Erythroblast (primary cell): ENCODE results near the gene DAGLA.

Source experiments
- DNase-seq, 2 experiments: peaks; one replicate each; lab custom pipeline; 2025; lab: John Stamatoyannopoulos, UW
- GATA1 ChIP-seq: IDR thresholded peaks from 2 replicates; pipeline ENCODE4 v1.6.1; 2011; ENCODE audit warnings: low read depth, mild to moderate bottlenecking, control low read depth, low read length, moderate library complexity
- POLR2A ChIP-seq: IDR thresholded peaks from 2 replicates; pipeline ENCODE4 v1.6.1; 2011; ENCODE audit warnings: mild to moderate bottlenecking, low read length

Gene DAGLA

DNA sequence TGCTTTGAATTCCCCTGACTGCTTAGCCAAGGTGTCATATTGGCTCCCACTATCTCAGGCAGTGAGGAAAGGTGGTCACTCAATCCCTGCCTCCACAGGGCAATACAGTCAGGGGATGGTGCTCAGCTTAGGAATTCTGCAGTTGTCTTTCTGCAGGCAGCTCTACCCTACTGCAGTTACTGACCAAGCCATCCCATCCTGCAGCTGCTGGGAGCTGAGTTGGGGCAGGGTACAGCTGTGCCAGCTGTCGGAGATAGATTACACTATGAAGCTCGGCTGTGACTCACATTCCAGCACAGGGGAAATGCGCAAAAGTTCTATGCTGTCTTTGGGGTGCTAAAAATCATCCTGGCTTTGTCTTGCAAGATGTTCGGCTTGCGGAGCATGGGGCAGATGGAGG lies 4.4 kb upstream of the DAGLA start:
- no peak for TF ChIP-seq POLR2A
- no peak for TF ChIP-seq GATA1
- DNase-seq, result no peak

DNA sequence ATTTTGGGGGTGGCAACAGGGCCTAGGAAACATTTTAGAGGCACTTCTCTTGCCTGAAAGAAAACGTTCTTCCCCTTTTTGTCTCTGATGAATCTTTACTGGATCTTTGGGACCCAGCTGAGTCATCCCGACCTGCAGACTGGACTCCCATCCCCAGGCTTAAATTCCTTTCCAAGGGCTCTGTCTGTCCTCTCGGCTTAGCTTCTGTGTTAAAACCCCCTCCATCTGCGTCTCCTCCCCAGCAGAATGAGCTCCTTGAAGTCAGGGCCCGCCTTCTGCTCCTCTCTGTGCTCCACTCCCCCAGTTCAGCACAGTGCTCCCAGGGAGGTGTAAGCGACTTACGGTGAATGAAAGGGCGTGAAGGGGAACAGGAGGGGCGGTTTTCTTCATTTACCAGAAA lies 895 bp upstream of the DAGLA start:
- DNase-seq, result no peak
- TF ChIP-seq POLR2A, result no peak
- no peak for TF ChIP-seq GATA1

DNA sequence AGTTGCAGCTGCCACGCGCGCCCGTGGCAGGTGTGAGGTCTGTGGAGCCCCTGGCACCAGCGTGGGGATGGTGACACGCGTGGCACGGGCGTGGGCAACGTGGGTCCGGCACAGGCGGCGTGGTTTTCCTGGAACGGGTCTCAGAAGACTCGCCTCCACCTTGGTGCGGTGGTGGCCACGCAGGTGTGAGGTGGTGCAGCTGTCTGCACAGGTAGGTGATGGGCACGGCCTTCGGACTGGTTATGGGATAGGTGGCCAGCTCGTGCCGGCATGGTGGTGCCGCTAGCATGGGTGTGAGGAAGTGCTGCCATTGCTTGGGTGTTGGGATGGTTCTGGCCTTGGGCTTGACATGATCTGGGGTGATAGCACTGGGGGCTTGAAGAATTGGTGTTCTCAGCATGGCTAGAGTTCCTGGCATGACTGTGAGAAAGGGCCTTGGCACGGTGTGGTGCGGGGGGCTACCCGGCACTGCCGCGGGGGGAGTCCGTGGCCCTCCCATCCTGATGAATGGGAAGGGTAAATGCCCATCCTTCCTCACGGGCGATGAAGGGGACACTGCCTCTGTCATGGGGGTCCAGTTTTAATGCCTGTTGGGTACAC lies 531 bp downstream of the DAGLA start:
- TF ChIP-seq GATA1 (no peak), POLR2A (no peak)
- no peak for DNase-seq

DNA sequence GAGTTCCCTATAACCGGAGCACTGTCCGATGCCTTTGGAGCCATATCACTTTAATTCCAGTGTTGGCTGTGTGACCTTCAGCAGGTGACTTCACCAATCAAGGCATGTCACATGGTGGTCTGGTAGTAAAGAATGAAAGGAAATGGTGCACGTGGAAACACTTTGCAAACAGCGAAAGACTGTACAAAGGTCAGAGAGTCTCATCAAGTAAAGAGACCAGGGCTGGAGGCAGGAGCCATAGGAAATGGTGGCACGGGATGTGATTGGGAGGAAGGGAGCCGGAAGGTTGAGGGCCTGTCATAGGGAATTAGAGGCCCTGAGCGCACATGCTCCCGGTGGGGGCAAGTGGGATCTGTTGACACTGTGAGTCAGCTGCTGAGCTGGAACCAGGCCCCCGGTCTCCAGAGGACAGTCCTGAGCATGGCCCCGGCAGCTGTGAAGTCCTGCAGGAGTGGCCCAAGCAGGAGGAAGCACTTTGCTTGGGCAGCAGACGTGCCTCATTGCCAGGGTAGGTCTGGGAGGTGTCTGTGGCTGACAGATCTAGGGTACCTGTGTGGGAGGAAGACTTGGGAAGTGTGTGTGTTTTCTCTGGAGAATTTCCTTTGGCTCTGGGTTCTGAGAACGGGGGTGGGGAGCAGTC lies 2.0 kb downstream of the DAGLA start:
- DNase-seq, result no peak
- TF ChIP-seq GATA1, result no peak
- no peak for TF ChIP-seq POLR2A

DNA sequence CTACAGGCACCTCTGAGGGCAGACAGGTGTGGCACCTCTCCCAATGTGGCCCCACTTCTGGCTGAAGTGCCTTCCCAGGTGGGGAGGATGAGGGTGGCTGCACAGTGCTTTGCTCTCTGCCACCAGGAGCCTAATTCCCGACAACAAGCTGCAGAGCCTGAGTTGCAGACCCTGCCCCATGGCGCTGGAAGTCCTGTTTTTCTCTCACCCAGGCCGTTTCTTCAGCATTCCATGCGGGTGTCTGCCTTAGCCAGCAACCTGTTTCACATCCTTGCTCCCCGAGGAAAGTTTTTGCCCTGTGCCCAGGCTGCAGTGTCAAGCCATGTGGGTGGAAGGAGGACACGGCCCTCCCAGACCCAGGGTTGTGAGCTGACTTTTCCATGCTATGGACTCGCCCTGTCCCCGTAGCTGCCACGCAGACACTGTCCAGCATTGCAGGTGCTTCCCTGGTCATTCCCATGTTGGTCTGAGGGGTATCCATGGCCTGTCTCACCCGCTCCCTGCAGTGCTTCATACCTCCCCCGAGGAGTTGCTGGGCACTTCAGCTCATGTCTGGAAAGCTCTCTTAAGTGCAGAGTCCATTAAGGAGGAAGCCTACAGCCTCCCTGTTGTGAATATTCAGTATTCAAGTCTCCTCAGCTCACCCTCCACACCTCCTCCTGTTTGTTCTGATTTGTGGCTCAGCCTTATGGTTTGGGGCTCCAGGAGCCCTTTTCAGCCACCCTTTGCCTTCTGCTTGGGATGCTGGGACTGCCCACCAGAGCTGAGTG lies 2.9 kb downstream of the DAGLA start:
- DNase-seq, result no peak
- no peak for TF ChIP-seq POLR2A
- TF ChIP-seq GATA1, result no peak

DNA sequence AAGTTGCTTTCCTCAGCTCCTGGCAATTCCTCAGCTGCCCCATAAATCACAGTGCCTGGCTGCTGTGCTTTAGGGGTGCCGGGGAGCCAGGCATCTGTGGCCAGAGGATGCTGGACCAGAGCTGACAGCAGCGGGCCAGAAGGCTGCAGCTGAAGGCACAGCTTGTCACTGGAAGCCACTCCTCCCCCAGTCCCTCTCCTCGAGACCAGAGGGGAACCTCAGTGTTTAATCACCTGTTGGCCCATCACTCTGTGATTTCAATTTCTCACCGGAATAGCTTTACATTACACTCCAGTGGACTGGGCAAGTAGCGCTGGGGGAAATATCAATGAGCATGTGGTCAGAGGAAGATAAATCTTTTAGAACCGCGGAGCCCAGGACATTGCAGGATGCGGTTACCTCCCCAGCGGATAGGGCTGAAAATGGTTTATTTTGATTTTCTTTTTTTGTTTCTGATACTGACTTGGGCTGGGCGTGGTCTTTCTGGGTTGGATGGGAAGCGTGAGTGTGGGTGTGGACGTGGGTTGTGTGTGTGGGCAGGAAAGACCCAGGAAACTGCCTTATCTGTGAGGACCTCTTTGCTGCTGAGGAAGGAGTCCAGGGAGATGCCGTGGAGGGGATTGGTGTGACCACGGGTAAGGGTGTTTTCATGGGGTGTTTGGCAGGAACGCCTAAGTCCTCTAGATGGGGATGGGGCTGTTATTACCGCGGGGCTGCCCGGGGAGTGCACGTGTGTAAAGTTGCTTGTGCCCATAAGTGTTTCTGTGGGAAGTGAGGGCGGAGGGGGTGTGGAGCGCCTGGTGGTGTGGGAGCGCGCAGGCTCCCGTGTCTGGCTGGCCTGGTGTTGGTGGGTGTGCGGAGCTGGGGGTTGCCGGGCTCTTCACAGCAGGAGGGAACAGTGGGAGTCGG lies 4.0 kb downstream of the DAGLA start:
- TF ChIP-seq POLR2A (no peak), GATA1 (no peak)
- no peak for DNase-seq

DNA sequence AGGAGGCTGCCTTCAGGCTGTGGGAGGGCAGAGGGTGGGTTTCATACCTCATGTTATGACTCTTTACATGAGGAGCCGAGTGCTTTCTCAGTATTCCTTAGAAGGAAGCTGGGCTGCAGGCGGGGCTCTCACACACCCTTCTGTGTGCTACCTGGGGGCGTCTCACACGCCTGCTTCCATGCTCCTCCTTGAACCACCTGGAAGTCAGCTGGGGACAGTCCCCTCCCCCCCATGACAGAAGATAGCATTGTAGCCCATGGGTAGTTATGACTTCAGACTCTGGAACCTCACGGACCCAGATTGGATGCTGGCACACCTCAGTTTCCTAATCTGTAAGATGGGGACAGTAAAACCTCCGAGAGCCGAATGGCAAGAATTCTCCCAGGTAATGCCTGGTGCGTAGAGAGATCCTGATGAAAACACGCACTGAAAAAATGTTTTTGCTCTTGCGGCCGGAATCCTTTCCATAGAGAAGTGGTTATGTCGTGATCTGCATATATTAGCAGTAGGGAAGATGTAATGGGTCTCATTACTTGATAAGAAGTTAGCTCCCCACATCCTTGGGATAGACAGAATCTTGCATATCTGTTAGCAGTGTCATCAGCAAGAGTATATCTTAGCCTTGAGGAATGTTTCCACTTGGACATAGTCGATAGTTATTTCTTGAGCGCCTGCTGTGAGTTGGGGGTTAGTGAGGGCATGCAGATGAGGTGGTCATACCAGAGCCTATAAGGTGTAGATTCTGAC lies 4.9 kb downstream of the DAGLA start:
- TF ChIP-seq GATA1, result no peak
- TF ChIP-seq POLR2A, result no peak
- no peak for DNase-seq

DNA sequence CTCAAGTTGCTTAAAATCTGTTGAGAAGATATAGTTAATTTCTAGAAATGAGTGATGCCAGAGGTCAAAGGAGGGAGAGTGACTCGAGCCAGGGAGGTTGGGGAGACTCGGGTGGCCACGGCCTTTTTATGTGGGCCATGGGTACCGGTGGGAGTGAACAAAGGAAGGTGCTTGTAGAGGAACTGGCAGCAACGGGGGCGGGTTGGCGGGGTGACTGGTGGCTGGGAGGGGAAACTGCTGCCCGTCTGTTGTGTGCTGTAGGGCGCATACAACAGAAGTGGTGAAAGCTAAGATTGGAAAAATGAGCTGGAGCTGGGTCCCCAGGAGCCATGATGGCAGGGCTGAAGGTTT lies 5.4 kb downstream of the DAGLA start:
- no peak for DNase-seq
- TF ChIP-seq POLR2A (no peak), GATA1 (no peak)

DNA sequence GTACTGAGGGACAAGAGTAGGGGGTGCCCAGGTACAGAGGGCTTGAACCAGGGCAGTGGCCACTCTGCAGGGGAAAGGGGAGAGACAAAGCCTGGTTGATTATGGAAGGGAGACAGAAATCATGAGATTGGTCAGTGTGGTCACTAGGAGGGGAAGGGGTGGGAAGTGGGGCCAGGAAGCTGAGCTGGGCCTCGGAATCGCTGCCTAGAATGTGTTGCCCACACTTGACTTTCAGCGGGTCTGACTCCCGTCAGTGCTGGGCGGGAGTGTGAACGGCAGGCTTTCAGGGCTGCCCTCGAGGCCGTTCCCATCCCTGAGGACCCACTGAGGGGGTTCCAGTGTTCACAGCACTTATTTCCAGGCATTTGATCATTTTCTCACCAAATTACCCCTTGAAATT lies 5.9 kb downstream of the DAGLA start:
- DNase-seq, result no peak
- TF ChIP-seq GATA1 (no peak), POLR2A (no peak)

DNA sequence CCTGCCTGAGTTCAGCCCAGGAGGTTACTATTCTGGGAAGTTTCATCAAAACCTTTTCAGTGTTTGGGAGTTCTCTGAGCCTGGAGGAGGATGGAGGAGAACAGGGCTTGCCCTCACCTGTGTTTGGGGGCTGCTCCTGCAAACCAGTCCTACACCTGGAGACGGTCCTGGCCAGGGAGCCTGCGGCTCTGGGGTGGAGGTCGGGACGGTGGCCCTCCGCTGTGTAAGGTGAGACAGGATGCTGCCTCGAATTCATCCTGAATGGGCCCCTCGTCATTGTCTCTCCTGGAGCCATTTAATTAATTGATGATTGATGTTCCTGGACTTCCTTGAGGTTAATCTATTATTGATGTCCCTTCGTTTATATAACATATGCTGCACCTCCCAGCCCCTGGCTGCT lies 6.3 kb downstream of the DAGLA start:
- TF ChIP-seq GATA1, result no peak

DNA sequence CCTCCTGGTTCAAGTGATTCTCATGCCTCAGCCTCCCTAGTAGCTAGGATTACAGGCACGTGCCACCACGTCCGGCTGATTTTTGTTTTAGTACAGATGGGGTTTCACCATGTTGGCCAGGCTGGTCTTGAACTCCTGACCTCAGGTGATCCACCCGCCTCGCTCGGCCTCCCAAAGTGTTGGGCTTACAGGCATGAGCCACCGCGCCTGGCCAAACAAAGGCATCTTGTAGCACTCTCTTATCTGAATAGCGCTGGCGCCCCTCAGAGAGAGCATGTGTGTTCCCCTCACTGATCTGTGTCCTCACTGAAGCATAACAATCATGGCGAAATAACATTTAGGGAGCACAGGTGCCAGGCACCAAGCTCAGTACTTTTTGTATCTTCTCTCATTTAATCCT lies 7.2 kb downstream of the DAGLA start:
- DNase-seq, result no peak
- TF ChIP-seq GATA1, result no peak
- TF ChIP-seq POLR2A, result no peak

More for the DNA sequence above, 6.3 kb downstream of the DAGLA start:
- DNase-seq, result no peak

DNA sequence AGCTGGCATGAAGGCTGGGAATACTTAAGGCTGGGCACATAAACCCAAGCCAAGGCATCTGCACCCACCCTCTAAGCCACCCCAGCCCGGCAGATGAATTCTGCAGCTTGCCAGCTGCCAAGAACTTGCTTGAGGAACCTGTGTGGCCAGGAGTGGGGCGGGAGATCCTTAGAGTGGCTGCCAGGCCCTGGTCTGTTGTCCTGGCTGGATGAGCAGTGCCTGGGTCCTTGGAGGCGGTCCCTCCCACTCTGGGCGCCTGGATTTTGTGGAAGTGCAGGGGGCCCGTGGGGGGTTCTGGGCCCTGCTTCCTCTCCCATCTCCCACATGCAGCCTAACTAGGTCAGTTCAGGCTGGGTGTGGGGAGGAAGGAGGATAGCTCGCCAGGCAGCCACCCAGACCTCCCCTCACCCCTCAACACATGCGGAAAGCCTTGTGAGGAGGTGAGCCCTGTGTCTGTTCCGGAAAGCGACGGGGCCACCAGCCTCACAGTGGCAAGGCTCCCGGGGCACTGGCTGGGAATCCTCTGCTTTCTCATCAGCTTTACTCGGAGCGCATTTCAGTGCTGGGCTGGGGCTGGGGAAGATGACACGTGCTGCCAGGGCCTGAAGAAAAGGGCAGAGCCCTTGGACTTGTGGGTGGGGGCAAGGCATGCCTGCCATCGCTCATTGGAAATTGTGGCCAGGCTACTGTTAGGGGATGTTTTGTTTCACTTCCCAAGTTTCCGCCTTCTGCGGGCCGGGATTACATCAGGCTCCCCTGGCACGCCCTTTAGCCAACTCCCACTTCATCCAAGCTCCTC lies 8.4 kb downstream of the DAGLA start:
- DNase-seq, result no peak
- TF ChIP-seq GATA1, result no peak
- TF ChIP-seq POLR2A, result no peak
